ELR (cell line): ENCODE measurements around the gene ZNF184.
"Not testable (repeated sequence)": the region's sequence is repeated elsewhere in the genome, so short reads cannot be mapped to it uniquely, and the experiment has no call there.

Experiments used
- DNase-seq: peaks from one replicate; pipeline ENCODE4 v3.0.0-alpha.2; 2015; ENCODE audit warnings: low read depth

Gene ZNF184

DNA sequence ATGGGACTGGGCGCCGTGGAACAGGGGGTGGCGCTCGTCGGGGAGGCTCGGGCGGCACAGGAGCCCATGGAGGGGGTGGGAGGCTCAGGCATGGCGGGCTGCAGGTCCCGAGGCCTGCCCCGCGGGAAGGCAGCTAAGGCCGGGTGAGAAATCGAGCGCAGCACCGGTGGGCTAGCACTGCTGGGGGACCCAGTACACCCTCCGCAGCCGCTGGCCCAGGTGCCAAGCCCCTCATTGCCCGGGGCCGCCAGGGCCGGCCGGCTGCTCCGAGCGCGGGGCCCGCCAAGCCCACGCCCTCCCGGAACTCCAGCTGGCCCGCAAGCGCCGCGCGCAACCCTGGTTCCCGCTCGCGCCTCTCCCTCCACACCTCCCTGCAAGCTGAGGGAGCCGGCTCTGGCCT, 48.1 kb downstream of the ZNF184 start:
- not testable (repeated sequence) for DNase-seq

DNA sequence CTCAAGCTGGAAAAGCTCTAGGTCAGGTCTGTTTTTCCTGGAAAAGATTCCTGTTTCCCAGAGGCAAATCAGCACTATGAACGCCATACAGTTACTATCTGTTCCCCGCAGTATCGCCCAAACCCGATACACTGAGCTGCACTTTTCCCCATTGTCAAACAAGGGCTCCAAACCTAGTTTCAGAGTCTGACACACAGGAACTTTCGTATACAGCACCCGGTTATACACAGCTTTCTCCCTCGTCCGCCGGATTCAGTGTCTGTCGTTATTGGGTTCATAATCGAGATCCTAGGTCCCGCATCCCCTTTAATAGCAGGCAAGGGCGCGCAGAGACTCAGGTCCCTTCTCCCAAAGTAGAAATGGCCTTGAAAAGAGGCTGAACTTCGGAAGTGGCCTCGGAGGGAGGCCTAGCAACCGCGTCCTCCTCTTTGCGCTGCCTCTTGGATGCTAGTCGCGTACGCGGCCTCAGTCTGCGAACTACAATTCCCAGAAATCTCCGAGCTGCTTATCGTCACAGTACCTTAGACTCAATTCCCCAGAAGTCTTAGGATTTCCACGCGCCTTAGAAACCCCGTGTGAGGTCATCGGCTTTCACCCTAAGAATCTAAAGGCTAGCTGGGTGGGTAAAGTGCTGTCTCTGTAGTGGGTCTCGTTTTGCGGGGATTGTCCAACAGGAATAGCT, 50.1 kb downstream of the ZNF184 start:
- DNase-seq: no peak

DNA sequence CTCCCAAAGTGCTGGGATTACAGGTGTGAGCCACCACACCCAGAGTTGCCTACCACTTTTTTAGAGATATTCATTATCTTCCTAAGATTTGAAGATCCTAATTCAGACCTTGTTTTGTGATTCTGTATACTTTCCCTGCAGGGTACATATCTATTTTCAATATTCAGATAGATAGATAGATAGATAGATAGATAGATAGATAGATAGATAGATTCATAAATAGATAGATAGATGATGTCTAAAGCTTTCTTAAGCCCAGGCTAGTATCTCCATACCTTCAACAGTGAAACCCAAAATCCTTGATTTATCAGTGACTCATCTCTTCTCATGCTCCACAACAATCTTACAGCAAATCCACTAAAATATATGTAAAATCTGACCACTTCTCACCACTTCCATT, 53.5 kb downstream of the ZNF184 start:
- no peak for DNase-seq

DNA sequence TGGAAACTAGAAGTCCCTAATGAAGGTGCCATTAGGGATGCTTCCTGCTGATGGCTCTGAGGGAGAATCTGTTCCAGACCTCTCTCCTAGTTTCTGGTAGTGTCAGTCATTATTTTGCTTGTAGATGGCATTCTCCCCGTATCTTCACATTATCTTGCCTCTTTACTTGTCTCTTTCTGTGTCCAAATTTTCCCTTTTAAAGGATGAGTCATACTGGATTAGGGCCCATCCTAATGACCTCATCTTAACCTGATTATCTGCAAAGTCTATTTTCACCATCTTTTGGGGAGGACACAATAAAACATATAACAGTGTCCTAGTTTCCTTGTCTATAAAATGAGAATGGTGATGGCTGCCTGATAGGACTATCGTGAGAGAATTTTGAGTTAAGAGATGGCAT, 57.0 kb downstream of the ZNF184 start:
- no peak for DNase-seq

- DNase-seq: peak; percentile 43
These were observed 57.9 kb downstream of the ZNF184 start for GRCh38 chr6:27414996-27415395.

DNA sequence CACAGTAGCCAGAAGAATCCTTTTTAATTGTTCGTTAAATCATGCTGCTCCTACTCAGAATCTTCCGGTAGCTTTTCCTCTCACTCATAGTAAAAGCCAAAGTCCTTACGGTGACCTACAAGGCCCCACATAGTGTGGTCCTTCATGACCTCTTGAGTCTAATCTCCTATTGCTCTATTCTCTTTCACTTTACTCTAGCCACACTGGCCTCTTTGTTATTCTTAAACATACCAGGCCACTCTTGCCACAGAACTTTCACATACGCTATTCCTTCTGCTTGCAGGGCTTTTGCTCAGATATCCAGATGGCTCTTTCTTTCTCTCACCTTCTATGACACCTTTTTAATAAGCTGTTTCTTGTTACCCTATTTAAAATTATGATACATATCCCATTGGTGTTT, 58.6 kb downstream of the ZNF184 start:
- DNase-seq: no peak

DNA sequence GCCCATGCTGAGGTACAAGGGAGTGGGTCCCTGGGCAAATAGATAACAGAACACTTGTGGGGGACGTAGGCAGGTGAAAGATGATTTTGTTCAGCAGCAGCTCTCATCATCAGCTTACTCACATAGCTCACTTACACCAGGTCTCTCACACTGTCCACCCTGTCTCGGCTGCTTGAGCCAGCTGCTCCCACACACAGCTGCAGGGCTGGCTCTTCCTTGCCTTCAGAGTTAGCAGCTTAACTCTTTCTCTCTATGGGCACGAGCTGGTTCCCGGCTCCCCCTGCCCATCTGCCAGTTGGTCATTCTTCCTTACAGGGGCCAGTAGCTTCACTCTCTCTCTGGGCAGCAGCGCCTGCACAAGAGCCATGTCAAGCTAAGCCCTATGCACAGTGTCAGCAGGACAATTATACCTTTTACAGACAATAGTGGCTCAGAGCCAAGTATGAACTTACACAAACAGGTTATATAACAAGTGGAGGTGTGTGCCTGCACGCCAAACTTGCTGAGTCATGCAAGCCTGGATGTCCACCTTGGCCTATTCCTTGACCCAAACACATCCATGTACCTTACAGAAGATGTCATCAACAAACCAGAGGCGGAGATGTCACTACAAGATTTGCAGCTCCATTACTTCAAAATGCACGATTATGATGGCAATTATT, 65.6 kb downstream of the ZNF184 start:
- no peak for DNase-seq

DNA sequence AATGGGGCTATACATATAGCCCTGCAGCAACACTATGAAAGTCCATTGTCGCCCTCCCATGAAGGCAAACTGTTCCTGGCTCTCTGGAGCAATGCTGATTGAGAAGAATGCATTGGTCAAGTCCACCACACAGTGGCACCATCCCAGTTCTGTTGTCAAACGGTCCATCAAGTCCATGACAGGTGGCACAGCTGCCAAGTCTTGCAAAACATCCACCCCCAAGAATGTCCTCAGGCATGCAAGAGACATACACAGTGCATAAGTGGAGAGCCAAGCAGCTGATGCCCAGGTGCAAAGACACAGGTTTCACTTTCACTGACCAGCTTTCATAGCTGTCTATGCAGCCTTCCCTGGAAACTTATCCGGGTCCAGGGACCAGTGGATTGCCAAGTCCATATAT, 66.8 kb downstream of the ZNF184 start:
- no peak for DNase-seq

DNA sequence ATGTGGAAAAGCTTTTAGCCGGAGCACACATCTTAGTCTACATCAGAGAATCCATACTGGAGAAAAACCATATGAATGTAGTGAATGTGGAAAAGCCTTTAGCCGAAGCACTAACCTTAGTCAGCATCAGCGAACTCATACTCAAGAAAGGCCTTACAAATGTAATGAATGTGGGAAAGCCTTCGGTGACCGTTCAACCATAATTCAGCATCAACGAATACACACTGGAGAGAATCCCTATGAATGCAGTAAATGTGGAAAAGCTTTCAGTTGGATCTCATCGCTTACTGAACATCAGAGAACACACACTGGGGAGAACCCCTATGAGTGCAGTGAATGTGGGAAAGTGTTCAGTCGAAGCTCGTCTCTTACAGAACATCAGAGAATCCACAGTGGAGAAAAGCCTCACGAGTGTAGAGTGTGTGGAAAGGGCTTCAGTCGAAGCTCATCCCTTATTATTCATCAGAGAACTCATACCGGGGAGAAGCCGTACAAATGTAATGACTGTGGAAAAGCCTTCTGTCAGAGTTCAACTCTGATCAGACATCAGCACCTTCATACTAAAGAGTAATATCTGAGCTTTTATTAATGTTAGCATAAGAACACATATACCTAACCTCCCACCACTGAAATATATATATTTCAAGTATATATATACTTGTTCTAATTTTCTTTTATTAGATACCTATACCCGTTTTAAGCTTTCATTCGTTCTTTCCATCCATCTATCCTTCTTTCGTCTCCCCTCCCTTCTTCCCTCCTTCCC, 71.8 kb downstream of the ZNF184 start:
- no peak for DNase-seq
